K562 (cell line): Measurements from ENCODE around the gene KDF1. TPM values are rescaled to one million over a fixed set of nuclear protein-coding genes. Genes with fewer than 3 reads are reported as not detected.
A peak's percentile ranks its signal among the peaks of the same experiment; 100 is the strongest.

Experiments
- ATAC-seq: fragments of 200-7000 bp; cut with Tn5 transposase; 3 replicates; pipeline ENCODE4 v1.9.1; 2020; ENCODE audit warnings: moderate library complexity
- BruUV-seq: library from RNA; stranded (reverse); fragments of 400-500 nt; replicated peaks from 2 replicates; lab custom pipeline; 2021; lab: Mats Ljungman, UMichigan
- CTCF ChIA-PET: fragments of 300-600 bp; formaldehyde crosslinking; extraction: SDS; loops from one replicate; lab custom pipeline; 2021; ENCODE audit warnings: low intra/inter-chr PET ratio; lab: Yijun Ruan, JAX
- POLR2A ChIA-PET: fragments of 300-600, 350-650 bp; sonication (Branson Sonifier 250); formaldehyde crosslinking; extraction: SDS; loops from one replicate; lab custom pipeline; 2021; ENCODE audit warnings: antibody characterized with exemption, inconsistent platforms; lab: Yijun Ruan, JAX
- DNase-seq, 4 experiments: peaks; one replicate each; pipeline versions ENCODE4 v3.0.0 to v3.0.0-alpha.2; 2011 to 2018; ENCODE audit warnings: low spot score in 3 of 4, mixed read lengths in 3 of 4; ENCODE audit errors: extremely low read depth in 1 of 4
- FAIRE-seq: peaks from 2 replicates; lab custom pipeline; 2011; peaks lifted over from hg19 to GRCh38; lab: Jason Lieb, UNC
- H2AFZ ChIP-seq: 2 replicates; pipeline ENCODE4 v1.6.0; 2011; ENCODE audit warnings: low read depth, low read length, control low read depth, inconsistent platforms
- H3K27ac ChIP-seq: fragments of 200-600 bp; 3 replicates; pipeline ENCODE4 v1.8.0; 2011; ENCODE audit warnings: low read depth, mild to moderate bottlenecking, control low read depth, inconsistent platforms, low read length, moderate library complexity, mixed read lengths; ENCODE audit errors: extremely low read depth
- H3K27me3 ChIP-seq, 2 experiments: fragments of 300-600 bp in 1 of 2; 2 replicates in 1 of 2; 3 replicates in 1 of 2; pipeline versions ENCODE4 v1.6.0 to v1.8.0; 2011; ENCODE audit warnings: inconsistent platforms in 2 of 2, low read length in 2 of 2, mild to moderate bottlenecking in 1 of 2, mixed read lengths in 1 of 2, moderate library complexity in 1 of 2; ENCODE audit not compliant: control insufficient read depth in 2 of 2, insufficient read depth in 2 of 2
- H3K36me3 ChIP-seq: fragments of 300-600 bp; 3 replicates; pipeline ENCODE4 v1.8.0; 2011; ENCODE audit warnings: mild to moderate bottlenecking, low read length, inconsistent platforms; ENCODE audit not compliant: control insufficient read depth, insufficient read depth
- H3K4me1 ChIP-seq, 2 experiments: fragments of 200-600 bp in 1 of 2; replicated peaks in 1 of 2; 2 replicates in 1 of 2; 3 replicates in 1 of 2; pipeline versions ENCODE4 v1.5.1 to v1.8.0; 2011; ENCODE audit warnings: inconsistent platforms in 2 of 2, low read length in 2 of 2, mild to moderate bottlenecking in 1 of 2, mixed read lengths in 1 of 2, moderate library complexity in 1 of 2; ENCODE audit not compliant: control insufficient read depth in 2 of 2, insufficient read depth in 2 of 2
- H3K4me2 ChIP-seq: 2 replicates; pipeline ENCODE4 v1.6.1; 2011; ENCODE audit warnings: low read length, control low read depth, inconsistent platforms, mixed read lengths; ENCODE audit not compliant: insufficient read depth
- H3K4me3 ChIP-seq: fragments of 200-600 bp; sonication (generic), shearing (Covaris generic); 2 replicates; pipeline ENCODE4 v1.5.1; 2016; ENCODE audit warnings: control low read depth, inconsistent platforms
- H3K79me2 ChIP-seq: fragments of 200-600 bp; 3 replicates; pipeline ENCODE4 v1.8.0; 2011; ENCODE audit warnings: low read length, inconsistent platforms; ENCODE audit not compliant: control insufficient read depth, insufficient read depth
- H3K9ac ChIP-seq, 2 experiments: 2 replicates each; pipeline versions ENCODE4 v1.6.0 to v1.6.1; 2011; ENCODE audit warnings: low read depth in 2 of 2, low read length in 2 of 2, control low read depth in 1 of 2, inconsistent platforms in 1 of 2, mild to moderate bottlenecking in 1 of 2, mixed read lengths in 1 of 2; ENCODE audit not compliant: insufficient read depth in 1 of 2
- H3K9me1 ChIP-seq: one replicate; pipeline ENCODE4 v1.6.0; 2011; ENCODE audit warnings: inconsistent platforms, mild to moderate bottlenecking, low read length, moderate library complexity; ENCODE audit not compliant: control insufficient read depth, insufficient read depth
- H3K9me3 ChIP-seq: replicated peaks from 2 replicates; pipeline ENCODE4 v1.5.1; 2011; ENCODE audit warnings: low read depth, low read length, inconsistent platforms; ENCODE audit not compliant: control insufficient read depth, insufficient read depth
- H4K20me1 ChIP-seq: replicated peaks from 2 replicates; pipeline ENCODE4 v1.6.1; 2011; ENCODE audit warnings: low read length, inconsistent platforms, mixed read lengths; ENCODE audit not compliant: control insufficient read depth, insufficient read depth
- ATF2 ChIP-seq: sonication (generic); formaldehyde crosslinking; IDR thresholded peaks from 2 replicates; pipeline ENCODE4 v1.8.1; 2022; ENCODE audit warnings: missing genetic modification reagents
- ATF4 ChIP-seq: fragments of 450-650 bp; formaldehyde crosslinking; IDR thresholded peaks from 2 replicates; pipeline ENCODE4 v1.4.0; 2022; ENCODE audit warnings: mild to moderate bottlenecking, moderate library complexity
- BHLHE40 ChIP-seq: IDR thresholded peaks from 2 replicates; pipeline ENCODE4 v1.6.1; 2011; ENCODE audit warnings: low read length, improper control_type of control experiment
- BMI1 ChIP-seq: fragments of 150-350 bp; IDR thresholded peaks from 2 replicates; pipeline ENCODE4 v1.6.1; 2014; ENCODE audit warnings: low read length
- CBX2 ChIP-seq: fragments of 200-600 bp; sonication (generic); IDR thresholded peaks from one replicate; pipeline ENCODE4 v1.6.1; 2012; ENCODE audit warnings: mild to moderate bottlenecking, low read length, inconsistent platforms; ENCODE audit not compliant: insufficient read depth, poor library complexity, severe bottlenecking
- ELK3 ChIP-seq: fragments of 450-650 bp; formaldehyde crosslinking; IDR thresholded peaks from 2 replicates; pipeline ENCODE4 v1.4.0; 2020; ENCODE audit warnings: mild to moderate bottlenecking
- EP300 ChIP-seq: IDR thresholded peaks from 2 replicates; pipeline ENCODE4 v1.6.1; 2012; ENCODE audit warnings: low read length, improper control_type of control experiment
- HIVEP1 ChIP-seq: fragments of 250-450 bp; sonication (Bioruptor Pico); IDR thresholded peaks from 2 replicates; pipeline ENCODE4 v1.4.0; 2020; ENCODE audit warnings: mild to moderate bottlenecking
- MXI1 ChIP-seq: IDR thresholded peaks from 2 replicates; pipeline ENCODE4 v1.6.1; 2011; ENCODE audit warnings: low read depth, mild to moderate bottlenecking, improper control_type of control experiment, low read length
- NKRF ChIP-seq: fragments of 450-650 bp; IDR thresholded peaks from 2 replicates; pipeline ENCODE4 v1.6.1; 2016; ENCODE audit warnings: borderline replicate concordance
- RBM14 ChIP-seq: fragments of 200-400 bp; formaldehyde crosslinking; IDR thresholded peaks from 2 replicates; pipeline ENCODE4 v1.6.1; 2018; ENCODE audit warnings: low read depth, mild to moderate bottlenecking, low read length, moderate library complexity, borderline replicate concordance; ENCODE audit not compliant: insufficient read depth
- SETDB1 ChIP-seq: IDR thresholded peaks from one replicate; pipeline ENCODE4 v1.6.1; 2012; ENCODE audit warnings: low read length, control low read depth, inconsistent platforms
- SMARCA4 ChIP-seq: fragments of 450-650 bp; IDR thresholded peaks from 2 replicates; pipeline ENCODE4 v1.6.1; 2016
- SMARCC2 ChIP-seq: fragments of 450-650 bp; IDR thresholded peaks from 2 replicates; pipeline ENCODE4 v1.6.1; 2017; ENCODE audit warnings: antibody characterized with exemption, moderate library complexity, mild to moderate bottlenecking, low read depth
- TAF1 ChIP-seq: IDR thresholded peaks from 2 replicates; pipeline ENCODE4 v1.6.1; 2011; ENCODE audit warnings: mild to moderate bottlenecking, low read length, moderate library complexity; ENCODE audit not compliant: insufficient read depth, control insufficient read depth, severe bottlenecking; ENCODE audit errors: extremely low read depth
- TBL1XR1 ChIP-seq, 2 experiments: IDR thresholded peaks; 2 replicates each; pipeline ENCODE4 v1.6.1; 2012; ENCODE audit warnings: improper control_type of control experiment in 2 of 2, low read length in 2 of 2, mild to moderate bottlenecking in 1 of 2
- ZNF311 ChIP-seq: fragments of 250-450 bp; sonication (Bioruptor Pico); IDR thresholded peaks from 2 replicates; pipeline ENCODE4 v1.4.0; 2020; ENCODE audit warnings: mild to moderate bottlenecking, moderate library complexity
- ZNF785 ChIP-seq: fragments of 250-450 bp; sonication (Bioruptor Pico); IDR thresholded peaks from 2 replicates; pipeline ENCODE4 v1.4.0; 2020; ENCODE audit warnings: mild to moderate bottlenecking
- ZNF79 ChIP-seq: fragments of 250-450 bp; sonication (Bioruptor Pico); IDR thresholded peaks from 2 replicates; pipeline ENCODE4 v1.4.0; 2020; ENCODE audit warnings: low read depth, mild to moderate bottlenecking, moderate library complexity
- WGBS: fragments of 100-300 bp; shearing (Covaris generic); methylation state at CpG from one replicate; pipeline ENCODE4 v1.1.6; 2016; ENCODE audit warnings: low coverage, mixed read lengths; ENCODE audit not compliant: insufficient coverage; ENCODE audit errors: missing lambda C conversion rate; 5-methylcytosine and 5-hydroxymethylcytosine counted together
- in situ Hi-C: fragments of 300-500 bp; cut with MboI; formaldehyde crosslinking; loops from 4 replicates; pipeline ENCODE4 v1.15.0; 2018; ENCODE audit warnings: inconsistent platforms, mixed read lengths
- intact Hi-C: fragments of 100-400 bp; cut with micrococcal nuclease; formaldehyde crosslinking; loops from 2 replicates; pipeline ENCODE4 v1.14.2; 2022
- polyA plus RNA-seq, 8 experiments: library from polyadenylated mRNA; depleted of rRNA in 4 of 8; stranded (reverse) in 5 of 8; unstranded in 3 of 8; fragments of >200 nt; fragmentation: Nextera tagmentation in 2 of 8; fragmentation: Illumina TruSeq in 1 of 8; extraction: Ambion mirVana in 2 of 8; extraction: Trizol in 1 of 8; gene quantifications; 2 replicates each; pipeline versions ENCODE4 v1.2.1 to v1.2.3, GENCODE V29; 2011 to 2014; ENCODE audit warnings: inconsistent platforms in 1 of 8, missing spikeins in 1 of 8
- total RNA-seq, 7 experiments: library from RNA; depleted of rRNA in 6 of 7; stranded (reverse); fragments of >200 nt in 6 of 7; fragmentation: Illumina TruSeq in 2 of 7; extraction: Trizol in 2 of 7; gene quantifications; 2 replicates each; pipeline versions ENCODE4 v1.2.1 to v1.2.3, GENCODE V29; 2011 to 2021; ENCODE audit warnings: low replicate concordance in 1 of 7

The KDF1 gene
- total and polyA plus RNA-seq, 9 of the 15 experiments (the other 6 are each of a cell fraction or from before 2014, with no cell fraction given), result 0.38 to 1.9 (median 0.83) TPM

- no peaks in the 10 kb centered on the region for H3K36me3 ChIP-seq
- TF ChIP-seq CBX2, result no peak
- no peak for TF ChIP-seq SMARCC2
- no peak for TF ChIP-seq ZNF311 (CRISPR knock-in tag)
- no peak for TF ChIP-seq SETDB1
- no peak for TF ChIP-seq ZNF785 (CRISPR knock-in tag)
- TF ChIP-seq NKRF, result no peak
- no peak for TF ChIP-seq ATF4 (CRISPR knock-in tag)
- TF ChIP-seq SMARCA4, result no peak
- TF ChIP-seq BHLHE40, result no peak
- TF ChIP-seq ELK3 (CRISPR knock-in tag), result no peak
- TF ChIP-seq TBL1XR1 (IDR thresholded peaks at IDR 0.05; ENCODE audit: low read length in 2 of 2), result no peak
- no peak for TF ChIP-seq ZNF79 (CRISPR knock-in tag)
- no peak for TF ChIP-seq TAF1
- TF ChIP-seq BMI1, result no peak
- TF ChIP-seq ATF2 (CRISPR knock-in tag), result no peak
- no peak for TF ChIP-seq MXI1
- TF ChIP-seq RBM14, result no peak
- no peak for TF ChIP-seq HIVEP1 (CRISPR knock-in tag)
- TF ChIP-seq EP300, result no peak
- no peaks in the 10 kb centered on the region for H3K9me3 ChIP-seq
- no peaks in the 10 kb centered on the region for H3K27me3 ChIP-seq
- no peaks in the 10 kb centered on the region for H4K20me1 ChIP-seq
- no peak overlapping the region for H3K4me3 ChIP-seq
- ATAC-seq (no peak), FAIRE-seq (no peak), DNase-seq (no peak)
- no peaks in the 10 kb centered on the region for H3K9me1 ChIP-seq
- intact Hi-C loops, result no loop called here
- no TSS peak for BruUV-seq
- peaks cover 26 to 27% of the 10 kb centered on the region in 2 experiments for H3K4me1 ChIP-seq
- H3K9ac ChIP-seq, result peak overlapping the region in 1 of 2 experiments; percentile 8; a peak in 1 of 4 replicates
- H2AFZ ChIP-seq, result 0 out of 2 replicates have a peak overlapping the region, but pooled peaks have one; percentile 6
- in situ Hi-C loops, result no loop called here
- POLR2A ChIA-PET, result interaction anchor here (0.6 to 2.4 kb wide), 2 partner anchors 10 to 51 kb away, joined by 3 to 12 read pairs; partner anchors contain the start of gene GPATCH3
- CTCF ChIA-PET, result no interaction called here
- no peak overlapping the region for H3K27ac ChIP-seq
- H3K4me2 ChIP-seq, result no peak overlapping the region
- no peaks in the 10 kb centered on the region for H3K79me2 ChIP-seq
- 54% methylated on average over 3 of the region's 3 CpGs for WGBS
Measured at GRCh38 chr1:26909951-26910342, 50.3 kb downstream of the KDF1 start.
